CD14-positive monocyte (primary cell): ENCODE results near the gene CEP120. TPM values are rescaled to one million over a fixed set of nuclear protein-coding genes. Genes with fewer than 3 reads are reported as not detected.
"Not testable (repeated sequence)": the region's sequence is repeated elsewhere in the genome, so short reads cannot be mapped to it uniquely, and the experiment has no call there.

ENCODE experiments used
- DNase-seq, 3 donors: peaks; one replicate each; pipeline ENCODE4 v3.0.0-alpha.2; 2011 to 2022
- H2AFZ ChIP-seq: 2 replicates; pipeline ENCODE4 v1.6.0; 2012; ENCODE audit warnings: mild to moderate bottlenecking, low read depth, low read length, inconsistent platforms; ENCODE audit not compliant: insufficient read depth, poor library complexity, severe bottlenecking
- H3K27ac ChIP-seq, 2 donors: 1 replicate in 1 of 2; 2 replicates in 1 of 2; pipeline ENCODE4 v1.5.1; 2012 to 2013; ENCODE audit warnings: low read length in 2 of 2, control low read depth in 1 of 2, inconsistent platforms in 1 of 2, low read depth in 1 of 2, mild to moderate bottlenecking in 1 of 2
- H3K27me3 ChIP-seq, 2 donors: one replicate each; pipeline versions ENCODE4 v1.6.0 to v1.6.1; 2011 to 2013; ENCODE audit warnings: low read length in 2 of 2; ENCODE audit not compliant: control insufficient read depth in 2 of 2, insufficient read depth in 2 of 2
- H3K36me3 ChIP-seq, 2 donors: replicated peaks in 1 of 2; 1 replicate in 1 of 2; 2 replicates in 1 of 2; pipeline versions ENCODE4 v1.5.1 to v1.6.1; 2012 to 2013; ENCODE audit warnings: low read length in 2 of 2, control low read depth in 1 of 2, inconsistent platforms in 1 of 2, mild to moderate bottlenecking in 1 of 2; ENCODE audit not compliant: insufficient read depth in 2 of 2, control insufficient read depth in 1 of 2
- H3K4me1 ChIP-seq, 2 donors: 1 replicate in 1 of 2; 2 replicates in 1 of 2; pipeline versions ENCODE4 v1.5.1 to v1.6.1; 2012 to 2013; ENCODE audit warnings: low read length in 2 of 2, control low read depth in 1 of 2, inconsistent platforms in 1 of 2, mild to moderate bottlenecking in 1 of 2, moderate library complexity in 1 of 2; ENCODE audit not compliant: insufficient read depth in 2 of 2, control insufficient read depth in 1 of 2
- H3K4me2 ChIP-seq: replicated peaks from 2 replicates; pipeline ENCODE3; 2012; ENCODE audit warnings: low read length, moderate library complexity, mild to moderate bottlenecking; ENCODE audit not compliant: poor library complexity, severe bottlenecking; ENCODE audit errors: extremely low read depth
- H3K4me3 ChIP-seq, 3 experiments: fragments of 200-600 bp in 1 of 3; sonication (generic) in 1 of 3; replicated peaks in 1 of 3; 1 replicate in 2 of 3; 2 replicates in 1 of 3; pipeline ENCODE4 v1.5.1; 2011 to 2013; ENCODE audit warnings: low read length in 3 of 3, mild to moderate bottlenecking in 3 of 3, control low read depth in 2 of 3, low read depth in 2 of 3, inconsistent platforms in 1 of 3, moderate library complexity in 1 of 3
- H3K79me2 ChIP-seq: 2 replicates; pipeline ENCODE4 v1.6.0; 2012; ENCODE audit warnings: mild to moderate bottlenecking, control low read depth, inconsistent platforms, low read length, moderate library complexity; ENCODE audit not compliant: insufficient read depth
- H3K9ac ChIP-seq: 2 replicates; pipeline ENCODE4 v1.6.0; 2017; ENCODE audit warnings: low read length, mild to moderate bottlenecking; ENCODE audit not compliant: insufficient read depth, poor library complexity, severe bottlenecking
- H3K9me3 ChIP-seq, 2 donors: replicated peaks in 1 of 2; 1 replicate in 1 of 2; 2 replicates in 1 of 2; pipeline versions ENCODE4 v1.5.1 to v1.6.1; 2012 to 2013; ENCODE audit warnings: low read length in 2 of 2, control low read depth in 1 of 2; ENCODE audit not compliant: control insufficient read depth in 1 of 2, insufficient read depth in 1 of 2
- H4K20me1 ChIP-seq: 2 replicates; pipeline ENCODE4 v1.6.0; 2012; ENCODE audit warnings: mild to moderate bottlenecking, low read length, control low read depth, moderate library complexity; ENCODE audit not compliant: insufficient read depth
- H3K27ac Mint-ChIP-seq, 7 donors: one replicate each; pipeline ENCODE4 v1.8.0; 2020; ENCODE audit warnings: mild to moderate bottlenecking in 7 of 7, mixed read lengths in 7 of 7, moderate library complexity in 6 of 7, inconsistent platforms in 2 of 7
- H3K27me3 Mint-ChIP-seq, 3 donors: one replicate each; pipeline ENCODE4 v1.8.0; 2021 to 2022; ENCODE audit warnings: low read depth in 3 of 3, mild to moderate bottlenecking in 3 of 3, mixed read lengths in 3 of 3, moderate library complexity in 3 of 3, inconsistent platforms in 1 of 3
- H3K36me3 Mint-ChIP-seq, 2 donors: one replicate each; pipeline ENCODE4 v1.8.0; 2020; ENCODE audit warnings: mixed read lengths in 2 of 2, inconsistent platforms in 1 of 2, mild to moderate bottlenecking in 1 of 2
- H3K4me1 Mint-ChIP-seq: one replicate; pipeline ENCODE4 v1.8.0; 2020; ENCODE audit warnings: mild to moderate bottlenecking, mixed read lengths
- H3K4me3 Mint-ChIP-seq, 2 donors: one replicate each; pipeline ENCODE4 v1.8.0; 2020; ENCODE audit warnings: mild to moderate bottlenecking in 2 of 2, mixed read lengths in 2 of 2, moderate library complexity in 1 of 2
- H3K9me3 Mint-ChIP-seq, 7 donors: one replicate each; pipeline ENCODE4 v1.8.0; 2020 to 2022; ENCODE audit warnings: mixed read lengths in 7 of 7, mild to moderate bottlenecking in 6 of 7, moderate library complexity in 6 of 7, inconsistent platforms in 2 of 7
- CTCF ChIP-seq: fragments of 200-600 bp; IDR thresholded peaks from one replicate; pipeline ENCODE4 v1.8.0; 2022; ENCODE audit warnings: antibody characterized with exemption, mild to moderate bottlenecking
- WGBS: methylation state at CpG from one replicate; pipeline ENCODE4 v1.1.5; 2013; ENCODE audit warnings: missing lambda C conversion rate; ENCODE audit not compliant: insufficient coverage; 5-methylcytosine and 5-hydroxymethylcytosine counted together
- intact Hi-C, 2 donors: fragments of 100-400 bp; cut with micrococcal nuclease; formaldehyde crosslinking; loops; one replicate each; pipeline versions ENCODE4 v1.15.0 to v1.15.1; 2023
- polyA plus RNA-seq, 3 donors: library from polyadenylated mRNA; depleted of rRNA in 1 of 3; unstranded in 2 of 3; stranded (reverse) in 1 of 3; fragments of 300-500 nt in 2 of 3; fragments of >200 nt in 1 of 3; fragmentation: Illumina TruSeq in 2 of 3; gene quantifications; 1 replicate in 2 of 3; 2 replicates in 1 of 3; pipeline ENCODE4 v1.2.3, GENCODE V29; 2012 to 2021

The CEP120 gene
- polyA plus RNA-seq, 3 donors, result 6.4 to 7.2 (median 6.6) TPM

- Histone ChIP-seq H3K4me1 (no peaks in the 10 kb centered on the region), H2AFZ (no peak overlapping the region), H3K9ac (no peak overlapping the region), H3K79me2 (no peaks in the 10 kb centered on the region), H3K36me3 (peaks cover 63 to 90% of the 10 kb centered on the region in 2 donors), H4K20me1 (no peaks in the 10 kb centered on the region), H3K9me3 (no peaks in the 10 kb centered on the region), H3K27me3 (no peaks in the 10 kb centered on the region), H3K4me3 (no peak overlapping the region), H3K27ac (no peak overlapping the region), H3K4me2 (no peak overlapping the region)
- WGBS, result 80% methylated on average over 1 of the region's 3 CpGs
- H3K9me3 Mint-ChIP-seq, result no peaks in the 10 kb centered on the region
- DNase-seq, result no peak
- H3K4me3 Mint-ChIP-seq, result no peak overlapping the region
- peaks cover 66 to 72% of the 10 kb centered on the region in 2 donors for H3K36me3 Mint-ChIP-seq
- no peaks in the 10 kb centered on the region for H3K27me3 Mint-ChIP-seq
- no peak for TF ChIP-seq CTCF
- H3K4me1 Mint-ChIP-seq, result no peaks in the 10 kb centered on the region
- no peak overlapping the region for H3K27ac Mint-ChIP-seq
- intact Hi-C loops, result no loop called here
These were observed 11.0 kb downstream of the CEP120 start for GRCh38 chr5:123412206-123412605.

GRCh38 chr5:123401999-123402398 lies 21.2 kb downstream of the CEP120 start:
- H3K4me2 ChIP-seq, H3K4me3 ChIP-seq, H3K27me3 Mint-ChIP-seq, H3K79me2 ChIP-seq, H3K4me1 ChIP-seq, H3K9me3 Mint-ChIP-seq, H3K4me3 Mint-ChIP-seq, H3K4me1 Mint-ChIP-seq, H3K27ac Mint-ChIP-seq, H3K27me3 ChIP-seq, H2AFZ ChIP-seq, DNase-seq, intact Hi-C loops, H3K9ac ChIP-seq, H4K20me1 ChIP-seq, H3K27ac ChIP-seq, H3K9me3 ChIP-seq: not testable (repeated sequence)
- peaks cover 52 to 93% of the 10 kb centered on the region in 2 donors for H3K36me3 ChIP-seq
- WGBS, result 94% methylated on average over 11 of the region's 12 CpGs
- peaks cover 68 to 86% of the 10 kb centered on the region in 2 donors for H3K36me3 Mint-ChIP-seq
